ENCODE measurements around the gene ABCC2.

ABCC2 gene

GRCh38 chr10:99874341-99875085 is 92.1 kb downstream of the ABCC2 start:
- Histone ChIP-seq H3K4me3 (ENCODE audit: low read length) (no peak overlapping the region), H3K4me2 (ENCODE audit: low read depth, low read length) (no peak overlapping the region), H3K9me3 (replicated peaks; ENCODE audit: insufficient read depth, low read length) (no peaks in the 10 kb centered on the region), H3K4me1 (ENCODE audit: low read length) (no peaks in the 10 kb centered on the region), H3K27me3 (replicated peaks; ENCODE audit: insufficient read depth, low read length) (no peaks in the 10 kb centered on the region), H3K36me3 (replicated peaks; ENCODE audit: insufficient read depth, low read length) (no peaks in the 10 kb centered on the region), H3K9me2 (replicated peaks; ENCODE audit: insufficient read depth, low read length) (no peaks in the 10 kb centered on the region), H4K20me1 (ENCODE audit: insufficient read depth, low read length) (no peaks in the 10 kb centered on the region), H3K9ac (ENCODE audit: low read length) (no peak overlapping the region), H3K79me2 (ENCODE audit: low read length) (no peaks in the 10 kb centered on the region), H3K27ac (ENCODE audit: low read length) (no peak overlapping the region), H3F3A (ENCODE audit: insufficient read depth, low read length) (no peaks in the 10 kb centered on the region), H2AFZ (ENCODE audit: low read length) (no peak overlapping the region)
- no peak for DNase-seq
- TF ChIP-seq EZH2phosphoT487 (IDR thresholded peaks at IDR 0.05; ENCODE audit: low read length), result no peak
- no peak for TF ChIP-seq CTCF (IDR thresholded peaks at IDR 0.05; ENCODE audit: low read length)
- no peak for TF ChIP-seq EZH2 (optimal IDR thresholded peaks at IDR 0.05; ENCODE audit: low read depth, low read length)

- no peaks in the 10 kb centered on the region for H3K79me2 ChIP-seq (ENCODE audit: low read length)
- DNase-seq, result no peak
- no peaks in the 10 kb centered on the region for H3K4me1 ChIP-seq (ENCODE audit: low read length)
- no peak overlapping the region for H3K4me2 ChIP-seq (ENCODE audit: low read depth, low read length)
- H3K9ac ChIP-seq (ENCODE audit: low read length), result no peak overlapping the region
- no peaks in the 10 kb centered on the region for H3K9me3 ChIP-seq (replicated peaks; ENCODE audit: insufficient read depth, low read length)
- H3K9me2 ChIP-seq (replicated peaks; ENCODE audit: insufficient read depth, low read length), result no peaks in the 10 kb centered on the region
- H2AFZ ChIP-seq (ENCODE audit: low read length), result no peak overlapping the region
- no peaks in the 10 kb centered on the region for H3F3A ChIP-seq (ENCODE audit: insufficient read depth, low read length)
- H3K4me3 ChIP-seq (ENCODE audit: low read length), result no peak overlapping the region
- no peaks in the 10 kb centered on the region for H3K36me3 ChIP-seq (replicated peaks; ENCODE audit: insufficient read depth, low read length)
- H3K27ac ChIP-seq (ENCODE audit: low read length), result no peak overlapping the region
- H4K20me1 ChIP-seq (ENCODE audit: insufficient read depth, low read length), result no peaks in the 10 kb centered on the region
- TF ChIP-seq EZH2 (optimal IDR thresholded peaks at IDR 0.05; ENCODE audit: low read depth, low read length) (no peak), EZH2phosphoT487 (IDR thresholded peaks at IDR 0.05; ENCODE audit: low read length) (no peak), CTCF (IDR thresholded peaks at IDR 0.05; ENCODE audit: low read length) (no peak)
- no peaks in the 10 kb centered on the region for H3K27me3 ChIP-seq (replicated peaks; ENCODE audit: insufficient read depth, low read length)
Measured at GRCh38 chr10:99875473-99875872, 93.0 kb downstream of the ABCC2 start.

GRCh38 chr10:99880080-99880835 is 97.8 kb downstream of the ABCC2 start:
- H3K4me3 ChIP-seq (ENCODE audit: low read length), result no peak overlapping the region
- no peak overlapping the region for H3K9ac ChIP-seq (ENCODE audit: low read length)
- H3K4me1 ChIP-seq (ENCODE audit: low read length), result no peaks in the 10 kb centered on the region
- H3K36me3 ChIP-seq (replicated peaks; ENCODE audit: insufficient read depth, low read length), result no peaks in the 10 kb centered on the region
- TF ChIP-seq EZH2 (optimal IDR thresholded peaks at IDR 0.05; ENCODE audit: low read depth, low read length), result no peak
- no peak for TF ChIP-seq CTCF (IDR thresholded peaks at IDR 0.05; ENCODE audit: low read length)
- TF ChIP-seq EZH2phosphoT487 (IDR thresholded peaks at IDR 0.05; ENCODE audit: low read length), result no peak
- H3K79me2 ChIP-seq (ENCODE audit: low read length), result no peaks in the 10 kb centered on the region
- no peak overlapping the region for H2AFZ ChIP-seq (ENCODE audit: low read length)
- H3K9me2 ChIP-seq (replicated peaks; ENCODE audit: insufficient read depth, low read length), result no peaks in the 10 kb centered on the region
- no peaks in the 10 kb centered on the region for H3K27me3 ChIP-seq (replicated peaks; ENCODE audit: insufficient read depth, low read length)
- H3K27ac ChIP-seq (ENCODE audit: low read length), result no peak overlapping the region
- H4K20me1 ChIP-seq (ENCODE audit: insufficient read depth, low read length), result no peaks in the 10 kb centered on the region
- no peak overlapping the region for H3K4me2 ChIP-seq (ENCODE audit: low read depth, low read length)
- no peak for DNase-seq
- no peaks in the 10 kb centered on the region for H3K9me3 ChIP-seq (replicated peaks; ENCODE audit: insufficient read depth, low read length)
- no peaks in the 10 kb centered on the region for H3F3A ChIP-seq (ENCODE audit: insufficient read depth, low read length)

Measured in MM.1S (cell line).